LoVo (cell line): Measurements from ENCODE around the gene GNB1.
"Not testable (repeated sequence)": the region's sequence is repeated elsewhere in the genome, so short reads cannot be mapped to it uniquely, and the experiment has no call there.

Experiments
- DNase-seq: peaks from one replicate; pipeline ENCODE4 v3.0.0-alpha.2; 2016; ENCODE audit warnings: low spot score

GNB1 gene

GRCh38 chr1:1760715-1761114, 130.2 kb downstream of the GNB1 start:
- no peak for DNase-seq

- DNase-seq: no peak
Observed at GRCh38 chr1:1760345-1760650, 130.6 kb downstream of the GNB1 start.

- no peak for DNase-seq
Observed at GRCh38 chr1:1759456-1760344, 131.2 kb downstream of the GNB1 start.

- peak; percentile 88 for DNase-seq
Observed at GRCh38 chr1:1758692-1759455, 132.0 kb downstream of the GNB1 start.

GRCh38 chr1:1758059-1758621, 132.7 kb downstream of the GNB1 start:
- no peak for DNase-seq

- DNase-seq: no peak
Observed at GRCh38 chr1:1757422-1758058, 133.3 kb downstream of the GNB1 start.

GRCh38 chr1:1756661-1757421, 134.0 kb downstream of the GNB1 start:
- DNase-seq: no peak

- DNase-seq: no peak
Observed at GRCh38 chr1:1755852-1756251, 135.0 kb downstream of the GNB1 start.

- DNase-seq: no peak
Observed at GRCh38 chr1:1755426-1755825, 135.5 kb downstream of the GNB1 start.

- no peak for DNase-seq
Observed at GRCh38 chr1:1754051-1754815, 136.7 kb downstream of the GNB1 start.

- DNase-seq: no peak
Observed at GRCh38 chr1:1753607-1754005, 137.3 kb downstream of the GNB1 start.

GRCh38 chr1:1752636-1753606, 138.0 kb downstream of the GNB1 start:
- no peak for DNase-seq

GRCh38 chr1:1752190-1752589, 138.7 kb downstream of the GNB1 start:
- no peak for DNase-seq

- DNase-seq: not testable (repeated sequence)
Observed at GRCh38 chr1:1749941-1750340, 140.9 kb downstream of the GNB1 start.

- DNase-seq: no peak
Observed at GRCh38 chr1:1748686-1749321, 142.1 kb downstream of the GNB1 start.

- not testable (repeated sequence) for DNase-seq
Observed at GRCh38 chr1:1746566-1746909, 144.3 kb downstream of the GNB1 start.

- DNase-seq: peak; percentile 29
Observed at GRCh38 chr1:1745651-1746565, 145.0 kb downstream of the GNB1 start.

- DNase-seq: not testable (repeated sequence)
Observed at GRCh38 chr1:1742529-1742928, 148.4 kb downstream of the GNB1 start.
